ENCODE measurements around the gene NEDD4L.

Gene NEDD4L

DNA sequence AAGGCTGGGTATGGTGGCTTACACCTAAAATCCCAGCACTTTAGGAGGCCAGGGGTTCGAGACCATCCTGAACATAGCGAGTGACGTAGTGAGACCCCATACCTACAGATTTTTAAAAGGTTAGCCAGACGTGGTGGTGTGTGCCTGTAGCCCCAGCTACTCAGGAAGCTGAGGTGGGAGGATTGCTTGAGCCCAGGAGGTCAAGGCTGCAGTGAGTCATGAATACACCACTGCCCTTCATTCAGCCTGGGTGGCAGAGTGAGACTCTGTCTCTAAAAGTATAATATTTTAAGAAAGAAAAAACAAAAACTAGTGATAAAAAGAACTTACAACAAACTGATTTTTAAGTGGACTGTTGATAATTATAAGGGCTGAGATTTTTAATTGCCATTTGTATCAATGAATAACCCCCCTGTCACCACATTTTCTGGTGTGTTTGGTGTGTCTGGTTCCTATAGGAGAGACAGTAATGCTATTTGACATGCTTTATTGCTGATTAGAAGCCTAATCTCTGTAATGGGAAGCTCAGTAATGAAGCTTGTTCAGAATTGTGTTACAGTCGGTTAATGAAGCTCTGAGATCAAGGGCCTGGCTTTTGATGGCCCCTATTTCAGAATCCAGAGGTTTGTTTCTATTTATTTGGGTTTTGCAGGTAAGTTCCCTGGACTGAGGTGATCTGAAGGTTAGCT is 147.0 kb downstream of the NEDD4L start:
- no peak for TF ChIP-seq PPARA (CRISPR knock-in tag; IDR thresholded peaks at IDR 0.05; ENCODE audit: borderline replicate concordance)
- TF ChIP-seq, protein P1, sequence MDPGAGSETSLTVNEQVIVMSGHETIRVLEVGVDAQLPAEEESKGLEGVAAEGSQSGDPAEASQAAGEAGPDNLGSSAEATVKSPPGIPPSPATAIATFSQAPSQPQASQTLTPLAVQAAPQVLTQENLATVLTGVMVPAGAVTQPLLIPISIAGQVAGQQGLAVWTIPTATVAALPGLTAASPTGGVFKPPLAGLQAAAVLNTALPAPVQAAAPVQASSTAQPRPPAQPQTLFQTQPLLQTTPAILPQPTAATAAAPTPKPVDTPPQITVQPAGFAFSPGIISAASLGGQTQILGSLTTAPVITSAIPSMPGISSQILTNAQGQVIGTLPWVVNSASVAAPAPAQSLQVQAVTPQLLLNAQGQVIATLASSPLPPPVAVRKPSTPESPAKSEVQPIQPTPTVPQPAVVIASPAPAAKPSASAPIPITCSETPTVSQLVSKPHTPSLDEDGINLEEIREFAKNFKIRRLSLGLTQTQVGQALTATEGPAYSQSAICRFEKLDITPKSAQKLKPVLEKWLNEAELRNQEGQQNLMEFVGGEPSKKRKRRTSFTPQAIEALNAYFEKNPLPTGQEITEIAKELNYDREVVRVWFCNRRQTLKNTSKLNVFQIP (CRISPR knock-in tag; IDR thresholded peaks at IDR 0.05; ENCODE audit: borderline replicate concordance, low read depth): no peak
- TF ChIP-seq, protein P2, sequence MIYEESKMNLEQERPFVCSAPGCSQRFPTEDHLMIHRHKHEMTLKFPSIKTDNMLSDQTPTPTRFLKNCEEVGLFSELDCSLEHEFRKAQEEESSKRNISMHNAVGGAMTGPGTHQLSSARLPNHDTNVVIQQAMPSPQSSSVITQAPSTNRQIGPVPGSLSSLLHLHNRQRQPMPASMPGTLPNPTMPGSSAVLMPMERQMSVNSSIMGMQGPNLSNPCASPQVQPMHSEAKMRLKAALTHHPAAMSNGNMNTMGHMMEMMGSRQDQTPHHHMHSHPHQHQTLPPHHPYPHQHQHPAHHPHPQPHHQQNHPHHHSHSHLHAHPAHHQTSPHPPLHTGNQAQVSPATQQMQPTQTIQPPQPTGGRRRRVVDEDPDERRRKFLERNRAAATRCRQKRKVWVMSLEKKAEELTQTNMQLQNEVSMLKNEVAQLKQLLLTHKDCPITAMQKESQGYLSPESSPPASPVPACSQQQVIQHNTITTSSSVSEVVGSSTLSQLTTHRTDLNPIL (CRISPR knock-in tag; IDR thresholded peaks at IDR 0.05; ENCODE audit: low read depth): no peak
- no peak for TF ChIP-seq BACH2 (CRISPR knock-in tag; IDR thresholded peaks at IDR 0.05; ENCODE audit: borderline replicate concordance)
- TF ChIP-seq TCF4 (CRISPR knock-in tag; IDR thresholded peaks at IDR 0.05; ENCODE audit: borderline replicate concordance): no peak
- TF ChIP-seq, protein P3, sequence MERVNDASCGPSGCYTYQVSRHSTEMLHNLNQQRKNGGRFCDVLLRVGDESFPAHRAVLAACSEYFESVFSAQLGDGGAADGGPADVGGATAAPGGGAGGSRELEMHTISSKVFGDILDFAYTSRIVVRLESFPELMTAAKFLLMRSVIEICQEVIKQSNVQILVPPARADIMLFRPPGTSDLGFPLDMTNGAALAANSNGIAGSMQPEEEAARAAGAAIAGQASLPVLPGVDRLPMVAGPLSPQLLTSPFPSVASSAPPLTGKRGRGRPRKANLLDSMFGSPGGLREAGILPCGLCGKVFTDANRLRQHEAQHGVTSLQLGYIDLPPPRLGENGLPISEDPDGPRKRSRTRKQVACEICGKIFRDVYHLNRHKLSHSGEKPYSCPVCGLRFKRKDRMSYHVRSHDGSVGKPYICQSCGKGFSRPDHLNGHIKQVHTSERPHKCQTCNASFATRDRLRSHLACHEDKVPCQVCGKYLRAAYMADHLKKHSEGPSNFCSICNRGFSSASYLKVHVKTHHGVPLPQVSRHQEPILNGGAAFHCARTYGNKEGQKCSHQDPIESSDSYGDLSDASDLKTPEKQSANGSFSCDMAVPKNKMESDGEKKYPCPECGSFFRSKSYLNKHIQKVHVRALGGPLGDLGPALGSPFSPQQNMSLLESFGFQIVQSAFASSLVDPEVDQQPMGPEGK (CRISPR knock-in tag; IDR thresholded peaks at IDR 0.05; ENCODE audit: borderline replicate concordance): no peak
- TF ChIP-seq, protein P4, sequence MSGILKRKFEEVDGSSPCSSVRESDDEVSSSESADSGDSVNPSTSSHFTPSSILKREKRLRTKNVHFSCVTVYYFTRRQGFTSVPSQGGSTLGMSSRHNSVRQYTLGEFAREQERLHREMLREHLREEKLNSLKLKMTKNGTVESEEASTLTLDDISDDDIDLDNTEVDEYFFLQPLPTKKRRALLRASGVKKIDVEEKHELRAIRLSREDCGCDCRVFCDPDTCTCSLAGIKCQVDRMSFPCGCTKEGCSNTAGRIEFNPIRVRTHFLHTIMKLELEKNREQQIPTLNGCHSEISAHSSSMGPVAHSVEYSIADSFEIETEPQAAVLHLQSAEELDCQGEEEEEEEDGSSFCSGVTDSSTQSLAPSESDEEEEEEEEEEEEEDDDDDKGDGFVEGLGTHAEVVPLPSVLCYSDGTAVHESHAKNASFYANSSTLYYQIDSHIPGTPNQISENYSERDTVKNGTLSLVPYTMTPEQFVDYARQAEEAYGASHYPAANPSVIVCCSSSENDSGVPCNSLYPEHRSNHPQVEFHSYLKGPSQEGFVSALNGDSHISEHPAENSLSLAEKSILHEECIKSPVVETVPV (CRISPR knock-in tag; IDR thresholded peaks at IDR 0.05): no peak
- no peak for TF ChIP-seq TOX (CRISPR knock-in tag; IDR thresholded peaks at IDR 0.05; ENCODE audit: borderline replicate concordance)
- no peak for TF ChIP-seq RARB (CRISPR knock-in tag; IDR thresholded peaks at IDR 0.05)
- TF ChIP-seq ZFP3 (CRISPR knock-in tag; IDR thresholded peaks at IDR 0.05): no peak
- no peak for TF ChIP-seq ZNF70 (CRISPR knock-in tag; IDR thresholded peaks at IDR 0.05)
- TF ChIP-seq ZNF8 (CRISPR knock-in tag; IDR thresholded peaks at IDR 0.05): no peak
- TF ChIP-seq, protein P5, sequence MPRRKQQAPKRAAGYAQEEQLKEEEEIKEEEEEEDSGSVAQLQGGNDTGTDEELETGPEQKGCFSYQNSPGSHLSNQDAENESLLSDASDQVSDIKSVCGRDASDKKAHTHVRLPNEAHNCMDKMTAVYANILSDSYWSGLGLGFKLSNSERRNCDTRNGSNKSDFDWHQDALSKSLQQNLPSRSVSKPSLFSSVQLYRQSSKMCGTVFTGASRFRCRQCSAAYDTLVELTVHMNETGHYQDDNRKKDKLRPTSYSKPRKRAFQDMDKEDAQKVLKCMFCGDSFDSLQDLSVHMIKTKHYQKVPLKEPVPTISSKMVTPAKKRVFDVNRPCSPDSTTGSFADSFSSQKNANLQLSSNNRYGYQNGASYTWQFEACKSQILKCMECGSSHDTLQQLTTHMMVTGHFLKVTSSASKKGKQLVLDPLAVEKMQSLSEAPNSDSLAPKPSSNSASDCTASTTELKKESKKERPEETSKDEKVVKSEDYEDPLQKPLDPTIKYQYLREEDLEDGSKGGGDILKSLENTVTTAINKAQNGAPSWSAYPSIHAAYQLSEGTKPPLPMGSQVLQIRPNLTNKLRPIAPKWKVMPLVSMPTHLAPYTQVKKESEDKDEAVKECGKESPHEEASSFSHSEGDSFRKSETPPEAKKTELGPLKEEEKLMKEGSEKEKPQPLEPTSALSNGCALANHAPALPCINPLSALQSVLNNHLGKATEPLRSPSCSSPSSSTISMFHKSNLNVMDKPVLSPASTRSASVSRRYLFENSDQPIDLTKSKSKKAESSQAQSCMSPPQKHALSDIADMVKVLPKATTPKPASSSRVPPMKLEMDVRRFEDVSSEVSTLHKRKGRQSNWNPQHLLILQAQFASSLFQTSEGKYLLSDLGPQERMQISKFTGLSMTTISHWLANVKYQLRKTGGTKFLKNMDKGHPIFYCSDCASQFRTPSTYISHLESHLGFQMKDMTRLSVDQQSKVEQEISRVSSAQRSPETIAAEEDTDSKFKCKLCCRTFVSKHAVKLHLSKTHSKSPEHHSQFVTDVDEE (CRISPR knock-in tag; IDR thresholded peaks at IDR 0.05): no peak
- TF ChIP-seq OSR1 (CRISPR knock-in tag; IDR thresholded peaks at IDR 0.05): no peak
- TF ChIP-seq ISL1 (CRISPR knock-in tag; IDR thresholded peaks at IDR 0.05): no peak
- no peak for TF ChIP-seq SNAI2 (CRISPR knock-in tag; IDR thresholded peaks at IDR 0.05)
- ATAC-seq: no peak

DNA sequence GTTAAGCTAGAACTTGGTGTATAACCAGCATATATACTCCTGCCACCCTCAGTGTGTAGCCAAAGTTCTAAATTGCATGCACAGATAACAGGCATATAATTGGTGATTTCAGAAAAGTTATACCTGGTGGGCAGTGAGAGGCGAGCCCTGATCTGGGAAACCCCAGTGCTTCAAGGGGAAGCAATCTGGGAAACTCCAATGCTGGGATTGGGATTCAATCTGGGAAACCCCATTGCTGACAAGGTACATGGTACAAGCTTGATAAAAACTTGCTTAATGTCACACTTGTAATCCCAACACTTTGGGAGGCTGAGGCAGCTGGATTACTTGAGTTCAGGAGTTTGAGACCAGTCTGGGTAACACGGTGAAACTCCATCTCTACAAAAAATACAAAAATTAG is 147.6 kb downstream of the NEDD4L start:
- TF ChIP-seq, protein P1 (CRISPR knock-in tag; IDR thresholded peaks at IDR 0.05; ENCODE audit: borderline replicate concordance, low read depth): no peak
- no peak for TF ChIP-seq ZNF8 (CRISPR knock-in tag; IDR thresholded peaks at IDR 0.05)
- no peak for TF ChIP-seq ZFP3 (CRISPR knock-in tag; IDR thresholded peaks at IDR 0.05)
- no peak for TF ChIP-seq CSDC2 (CRISPR knock-in tag; IDR thresholded peaks at IDR 0.05)
- TF ChIP-seq ZNF70 (CRISPR knock-in tag; IDR thresholded peaks at IDR 0.05): no peak
- TF ChIP-seq TCF4 (CRISPR knock-in tag; IDR thresholded peaks at IDR 0.05; ENCODE audit: borderline replicate concordance): no peak
- TF ChIP-seq, protein P2 (CRISPR knock-in tag; IDR thresholded peaks at IDR 0.05; ENCODE audit: low read depth): no peak
- no peak for ATAC-seq
